ENCODE results near the gene ARID3B. TPM values are rescaled to one million over a fixed set of nuclear protein-coding genes. Genes with fewer than 3 reads are reported as not detected.
"Not testable (repeated sequence)": the region's sequence is repeated elsewhere in the genome, so short reads cannot be mapped to it uniquely, and the experiment has no call there.

The ARID3B gene
- total RNA-seq, 2 experiments from 2014 or later, result 3.2 to 7.5 TPM

DNA sequence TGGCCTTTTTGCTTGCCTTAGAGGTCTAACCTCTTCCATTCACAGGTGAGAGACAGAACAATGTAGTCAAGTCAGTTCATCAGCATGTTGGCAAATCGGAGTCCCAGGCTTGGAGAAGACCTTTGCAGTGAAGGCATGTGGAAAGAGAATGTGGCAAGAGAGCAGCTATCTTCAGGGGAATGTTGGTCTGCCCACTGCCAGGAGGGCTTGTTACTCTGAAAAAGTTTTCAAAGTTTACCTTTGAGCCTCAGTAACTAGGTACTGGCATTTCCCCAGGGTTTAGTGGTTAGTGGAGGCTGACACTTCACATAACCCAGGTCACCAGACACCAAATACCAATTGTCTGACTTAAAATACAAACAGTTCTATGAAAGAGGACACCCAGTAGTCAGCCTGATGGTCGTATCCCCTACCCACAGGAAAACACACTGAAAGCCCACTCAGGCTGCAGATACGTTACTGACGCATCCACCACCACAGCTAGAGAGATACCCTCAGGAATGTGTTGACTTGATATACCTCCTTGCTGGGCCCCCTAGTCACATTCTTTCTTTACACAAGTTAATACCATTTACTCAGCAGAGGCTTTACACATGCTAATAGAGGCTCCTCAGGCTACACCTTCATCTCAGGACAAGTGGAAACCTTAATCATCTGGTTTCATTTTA lies 9.7 kb upstream of the ARID3B start:
- peaks cover 4% of the 10 kb centered on the region; the same call in 1 of the 2 replicates for H4K20me1 ChIP-seq (ENCODE audit: insufficient read depth, low read length)
- no peak overlapping the region for H3K4me3 ChIP-seq (ENCODE audit: low read depth, low read length, poor library complexity, severe bottlenecking)
- no peak overlapping the region for H2AFZ ChIP-seq (ENCODE audit: low read length)
- H3K36me3 ChIP-seq (ENCODE audit: insufficient read depth, low read length), result no peaks in the 10 kb centered on the region
- no peak for DNase-seq (ENCODE audit: low spot score)
- H3K9me3 ChIP-seq (ENCODE audit: low read length), result no peaks in the 10 kb centered on the region
- H3K27ac ChIP-seq (ENCODE audit: low read depth, low read length, poor library complexity, severe bottlenecking), result no peak overlapping the region
- no peak overlapping the region for H3K4me2 ChIP-seq (ENCODE audit: low read length)
- H3K79me2 ChIP-seq (ENCODE audit: insufficient read depth, low read depth, low read length), result no peaks in the 10 kb centered on the region
- intact Hi-C loops (cut with micrococcal nuclease; ENCODE audit: unreplicated experiment), result no loop called here
- POLR2A ChIA-PET, result no interaction called here
- H3K9me2 ChIP-seq (ENCODE audit: insufficient read depth, low read length), result no peaks in the 10 kb centered on the region
- CTCF ChIA-PET (ENCODE audit: unreplicated experiment), result no interaction called here
- no TSS peak for BruUV-seq (replicated peaks)
- TF ChIP-seq, protein P1, sequence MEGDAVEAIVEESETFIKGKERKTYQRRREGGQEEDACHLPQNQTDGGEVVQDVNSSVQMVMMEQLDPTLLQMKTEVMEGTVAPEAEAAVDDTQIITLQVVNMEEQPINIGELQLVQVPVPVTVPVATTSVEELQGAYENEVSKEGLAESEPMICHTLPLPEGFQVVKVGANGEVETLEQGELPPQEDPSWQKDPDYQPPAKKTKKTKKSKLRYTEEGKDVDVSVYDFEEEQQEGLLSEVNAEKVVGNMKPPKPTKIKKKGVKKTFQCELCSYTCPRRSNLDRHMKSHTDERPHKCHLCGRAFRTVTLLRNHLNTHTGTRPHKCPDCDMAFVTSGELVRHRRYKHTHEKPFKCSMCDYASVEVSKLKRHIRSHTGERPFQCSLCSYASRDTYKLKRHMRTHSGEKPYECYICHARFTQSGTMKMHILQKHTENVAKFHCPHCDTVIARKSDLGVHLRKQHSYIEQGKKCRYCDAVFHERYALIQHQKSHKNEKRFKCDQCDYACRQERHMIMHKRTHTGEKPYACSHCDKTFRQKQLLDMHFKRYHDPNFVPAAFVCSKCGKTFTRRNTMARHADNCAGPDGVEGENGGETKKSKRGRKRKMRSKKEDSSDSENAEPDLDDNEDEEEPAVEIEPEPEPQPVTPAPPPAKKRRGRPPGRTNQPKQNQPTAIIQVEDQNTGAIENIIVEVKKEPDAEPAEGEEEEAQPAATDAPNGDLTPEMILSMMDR (conservative IDR thresholded peaks at IDR 0.05; ENCODE audit: low read length), result no peak
- TF ChIP-seq EZH2phosphoT487 (IDR thresholded peaks at IDR 0.05; ENCODE audit: borderline replicate concordance, low read depth, low read length), result no peak
- H3K4me1 ChIP-seq (ENCODE audit: insufficient read depth, low read length, poor library complexity, severe bottlenecking), result no peaks in the 10 kb centered on the region

DNA sequence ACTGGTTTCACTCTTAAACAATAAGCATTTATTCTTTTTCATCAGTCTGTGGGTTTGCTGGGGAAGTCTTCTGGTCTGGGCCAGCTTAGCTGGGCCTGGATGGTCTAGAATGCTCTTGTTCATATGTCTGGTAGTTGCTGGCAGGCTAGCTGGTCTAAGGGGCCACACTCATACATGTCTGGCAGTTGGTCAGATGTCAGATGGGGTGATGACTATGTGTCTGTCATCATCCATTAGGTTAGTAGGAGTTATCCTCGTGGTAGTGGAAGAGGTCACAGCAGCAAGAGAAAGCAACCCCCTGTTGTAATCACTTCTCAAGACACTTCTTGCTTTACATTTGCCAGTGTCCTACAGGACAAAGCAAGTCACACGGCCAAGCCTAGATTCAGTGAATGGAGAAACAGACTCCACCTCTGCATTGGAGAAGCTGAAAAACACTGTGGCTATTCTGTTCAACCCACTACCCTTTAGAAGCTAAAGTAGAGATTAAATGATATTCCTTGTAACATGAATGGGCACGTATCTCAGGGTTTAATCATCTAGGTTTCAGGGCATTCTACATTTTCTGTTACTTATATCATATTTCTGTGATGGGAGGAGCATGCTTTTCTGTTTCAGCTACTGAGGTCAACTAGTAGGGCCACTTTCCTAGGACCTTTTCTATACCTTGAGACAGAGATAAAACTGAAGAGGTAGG lies 5.5 kb upstream of the ARID3B start:
- POLR2A ChIA-PET, result interaction anchor here (0.5 to 0.7 kb wide), 2 partner anchors 394 to 935 kb away, joined by 3 read pairs; no protein-coding TSS in a partner anchor
- intact Hi-C loops (cut with micrococcal nuclease; ENCODE audit: unreplicated experiment), result no loop called here
- CTCF ChIA-PET (ENCODE audit: unreplicated experiment), result interaction anchor here (1.4 kb wide), 1 partner anchor 10 kb away, joined by 4 read pairs; no protein-coding TSS in a partner anchor
- DNase-seq (ENCODE audit: low spot score), result no peak
- BruUV-seq (replicated peaks), result no TSS peak
- H3K4me3 ChIP-seq (ENCODE audit: low read depth, low read length, poor library complexity, severe bottlenecking), result no peak overlapping the region
- H3K9me3 ChIP-seq (ENCODE audit: low read length), result no peaks in the 10 kb centered on the region
- TF ChIP-seq, protein P1 (conservative IDR thresholded peaks at IDR 0.05; ENCODE audit: low read length), result no peak
- no peak for TF ChIP-seq EZH2phosphoT487 (IDR thresholded peaks at IDR 0.05; ENCODE audit: borderline replicate concordance, low read depth, low read length)
- no peaks in the 10 kb centered on the region for H3K36me3 ChIP-seq (ENCODE audit: insufficient read depth, low read length)
- no peak overlapping the region for H3K4me2 ChIP-seq (ENCODE audit: low read length)
- no peaks in the 10 kb centered on the region for H3K79me2 ChIP-seq (ENCODE audit: insufficient read depth, low read depth, low read length)
- no peaks in the 10 kb centered on the region for H3K9me2 ChIP-seq (ENCODE audit: insufficient read depth, low read length)
- H4K20me1 ChIP-seq (ENCODE audit: insufficient read depth, low read length), result no peaks in the 10 kb centered on the region
- no peak overlapping the region for H3K27ac ChIP-seq (ENCODE audit: low read depth, low read length, poor library complexity, severe bottlenecking)
- no peak overlapping the region for H2AFZ ChIP-seq (ENCODE audit: low read length)
- peaks cover 8% of the 10 kb centered on the region for H3K4me1 ChIP-seq (ENCODE audit: insufficient read depth, low read length, poor library complexity, severe bottlenecking)

DNA sequence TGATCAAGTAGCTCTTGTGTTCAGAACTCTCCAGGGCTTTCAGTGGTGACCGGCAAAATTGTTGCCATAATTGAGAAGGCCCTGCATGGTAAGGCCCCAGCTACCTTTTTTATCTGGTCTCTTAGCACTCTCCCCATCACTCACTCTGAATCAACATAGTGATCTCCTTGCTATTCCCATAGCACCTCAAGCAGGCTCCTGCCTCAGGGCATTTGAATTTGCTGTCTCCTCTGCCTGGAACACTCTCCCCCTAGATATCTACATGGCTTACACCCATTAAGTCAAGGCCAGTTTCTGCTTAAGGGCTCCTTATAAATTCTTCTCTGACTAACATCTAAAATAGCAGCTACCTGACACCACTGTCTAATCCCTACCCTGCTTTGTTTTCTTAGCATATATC lies 3.3 kb upstream of the ARID3B start:
- no peaks in the 10 kb centered on the region for H3K79me2 ChIP-seq (ENCODE audit: insufficient read depth, low read depth, low read length)
- H3K27ac ChIP-seq (ENCODE audit: low read depth, low read length, poor library complexity, severe bottlenecking), result no peak overlapping the region
- H2AFZ ChIP-seq (ENCODE audit: low read length), result no peak overlapping the region
- no peaks in the 10 kb centered on the region for H3K9me2 ChIP-seq (ENCODE audit: insufficient read depth, low read length)
- intact Hi-C loops (cut with micrococcal nuclease; ENCODE audit: unreplicated experiment), result no loop called here
- peaks cover 18% of the 10 kb centered on the region for H3K4me1 ChIP-seq (ENCODE audit: insufficient read depth, low read length, poor library complexity, severe bottlenecking)
- POLR2A ChIA-PET, result no interaction called here
- CTCF ChIA-PET (ENCODE audit: unreplicated experiment), result no interaction called here
- no TSS peak for BruUV-seq (replicated peaks)
- peaks cover 14% of the 10 kb centered on the region for H4K20me1 ChIP-seq (ENCODE audit: insufficient read depth, low read length)
- no peaks in the 10 kb centered on the region for H3K36me3 ChIP-seq (ENCODE audit: insufficient read depth, low read length)
- no peak overlapping the region for H3K4me2 ChIP-seq (ENCODE audit: low read length)
- no peak for DNase-seq (ENCODE audit: low spot score)
- TF ChIP-seq EZH2phosphoT487 (IDR thresholded peaks at IDR 0.05; ENCODE audit: borderline replicate concordance, low read depth, low read length), result no peak
- TF ChIP-seq, protein P1 (conservative IDR thresholded peaks at IDR 0.05; ENCODE audit: low read length), result no peak
- no peak overlapping the region for H3K4me3 ChIP-seq (ENCODE audit: low read depth, low read length, poor library complexity, severe bottlenecking)
- H3K9me3 ChIP-seq (ENCODE audit: low read length), result no peaks in the 10 kb centered on the region

DNA sequence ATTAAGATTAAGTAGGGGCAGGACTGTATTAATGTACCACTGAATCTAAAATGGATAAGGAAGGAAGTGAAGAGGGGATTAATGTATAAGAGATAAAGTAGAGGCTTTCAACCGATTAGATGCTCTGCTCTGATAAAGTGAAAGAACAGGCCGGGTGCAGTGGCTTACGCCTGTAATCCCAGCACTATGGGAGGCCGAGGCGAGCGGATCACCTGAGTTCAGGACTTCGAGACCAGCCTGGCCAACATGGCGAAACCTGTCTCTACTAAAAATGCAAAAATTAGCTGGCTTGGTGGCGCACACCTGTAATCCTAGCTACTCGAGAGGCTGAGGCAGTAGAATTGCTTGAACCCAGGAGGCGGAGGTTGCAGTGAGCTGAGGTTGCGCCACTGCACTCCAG lies 1.5 kb upstream of the ARID3B start:
- peaks cover 19% of the 10 kb centered on the region for H4K20me1 ChIP-seq (ENCODE audit: insufficient read depth, low read length)
- H3K79me2 ChIP-seq (ENCODE audit: insufficient read depth, low read depth, low read length); H3K36me3 ChIP-seq (ENCODE audit: insufficient read depth, low read length); intact Hi-C loops (cut with micrococcal nuclease; ENCODE audit: unreplicated experiment); CTCF ChIA-PET (ENCODE audit: unreplicated experiment); BruUV-seq (replicated peaks); H2AFZ ChIP-seq (ENCODE audit: low read length); H3K27ac ChIP-seq (ENCODE audit: low read depth, low read length, poor library complexity, severe bottlenecking); H3K9me3 ChIP-seq (ENCODE audit: low read length); H3K9me2 ChIP-seq (ENCODE audit: insufficient read depth, low read length); DNase-seq (ENCODE audit: low spot score): not testable (repeated sequence)
- peaks cover 18% of the 10 kb centered on the region for H3K4me1 ChIP-seq (ENCODE audit: insufficient read depth, low read length, poor library complexity, severe bottlenecking)
- POLR2A ChIA-PET, result interaction anchor here (0.6 to 1.6 kb wide), 4 partner anchors 59 to 1296 kb away, joined by 3 to 8 read pairs (median 4); partner anchors contain the start of gene CLK3
- H3K4me3 ChIP-seq (ENCODE audit: low read depth, low read length, poor library complexity, severe bottlenecking), result peak overlapping the region; percentile 91
- peak overlapping the region; percentile 99 for H3K4me2 ChIP-seq (ENCODE audit: low read length)
